PFSK-1 (cell line): ENCODE measurements around the gene XAB2.

Experiments
- POLR2AphosphoS5 ChIP-seq: IDR thresholded peaks from 2 replicates; pipeline ENCODE4 v1.6.1; 2012; ENCODE audit warnings: low read depth, mild to moderate bottlenecking, control low read depth, low read length, moderate library complexity
- REST ChIP-seq, 2 experiments: IDR thresholded peaks; 2 replicates each; pipeline versions ENCODE4 v1.6.1 to v1.8.0; 2011 to 2012; ENCODE audit warnings: low read depth in 2 of 2, low read length in 2 of 2, control low read depth in 1 of 2, inconsistent platforms in 1 of 2, mild to moderate bottlenecking in 1 of 2, moderate library complexity in 1 of 2; ENCODE audit not compliant: insufficient read depth in 1 of 2
- SIN3A ChIP-seq: IDR thresholded peaks from 2 replicates; pipeline ENCODE4 v1.6.1; 2012; ENCODE audit warnings: mild to moderate bottlenecking, low read length, moderate library complexity, borderline replicate concordance; ENCODE audit not compliant: insufficient read depth
- TAF1 ChIP-seq: IDR thresholded peaks from 2 replicates; pipeline ENCODE4 v1.6.1; 2012; ENCODE audit warnings: low read length, control low read depth, borderline replicate concordance; ENCODE audit not compliant: insufficient read depth

- no peak for TF ChIP-seq REST (IDR thresholded peaks at IDR 0.05; ENCODE audit: insufficient read depth in 1 of 2, low read depth in 2 of 2, low read length in 2 of 2)
- TF ChIP-seq TAF1 = no peak
- TF ChIP-seq POLR2AphosphoS5 = no peak
- TF ChIP-seq SIN3A = no peak
Observed at GRCh38 chr19:7618771-7619510, 10.4 kb downstream of the XAB2 start.
